ENCODE data around the gene SAMD3.
A peak's percentile ranks its signal among the peaks of the same experiment; 100 is the strongest.

The SAMD3 gene

DNA sequence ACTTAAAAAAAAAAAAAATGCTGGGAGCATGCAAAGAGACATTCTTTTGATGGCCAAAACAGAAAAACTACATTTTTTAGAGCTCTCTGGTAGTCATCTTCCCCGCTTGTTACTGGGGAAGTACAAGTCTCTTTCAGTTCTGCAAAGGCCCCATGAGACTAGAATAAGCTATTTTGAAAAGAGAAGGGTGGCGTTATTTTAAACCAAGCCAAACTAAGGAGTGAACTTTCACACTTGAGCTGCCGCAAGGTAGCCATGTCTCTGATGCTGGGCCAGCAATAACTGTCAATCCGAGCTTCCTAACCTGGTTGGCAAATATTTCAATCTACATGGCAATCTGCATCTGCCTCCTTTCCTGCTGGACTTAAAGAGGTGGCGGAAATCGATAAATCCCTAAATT, 107.7 kb downstream of the SAMD3 start:
- TF ChIP-seq EZH2phosphoT487 (IDR thresholded peaks at IDR 0.05; ENCODE audit: borderline replicate concordance, low read length) = no peak
- TF ChIP-seq, protein P1, sequence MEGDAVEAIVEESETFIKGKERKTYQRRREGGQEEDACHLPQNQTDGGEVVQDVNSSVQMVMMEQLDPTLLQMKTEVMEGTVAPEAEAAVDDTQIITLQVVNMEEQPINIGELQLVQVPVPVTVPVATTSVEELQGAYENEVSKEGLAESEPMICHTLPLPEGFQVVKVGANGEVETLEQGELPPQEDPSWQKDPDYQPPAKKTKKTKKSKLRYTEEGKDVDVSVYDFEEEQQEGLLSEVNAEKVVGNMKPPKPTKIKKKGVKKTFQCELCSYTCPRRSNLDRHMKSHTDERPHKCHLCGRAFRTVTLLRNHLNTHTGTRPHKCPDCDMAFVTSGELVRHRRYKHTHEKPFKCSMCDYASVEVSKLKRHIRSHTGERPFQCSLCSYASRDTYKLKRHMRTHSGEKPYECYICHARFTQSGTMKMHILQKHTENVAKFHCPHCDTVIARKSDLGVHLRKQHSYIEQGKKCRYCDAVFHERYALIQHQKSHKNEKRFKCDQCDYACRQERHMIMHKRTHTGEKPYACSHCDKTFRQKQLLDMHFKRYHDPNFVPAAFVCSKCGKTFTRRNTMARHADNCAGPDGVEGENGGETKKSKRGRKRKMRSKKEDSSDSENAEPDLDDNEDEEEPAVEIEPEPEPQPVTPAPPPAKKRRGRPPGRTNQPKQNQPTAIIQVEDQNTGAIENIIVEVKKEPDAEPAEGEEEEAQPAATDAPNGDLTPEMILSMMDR (IDR thresholded peaks at IDR 0.05; ENCODE audit: low read depth, low read length, poor library complexity, severe bottlenecking) = no peak
- peak overlapping the region; percentile 68 for H3K4me2 ChIP-seq (ENCODE audit: low read length)
- H3K27ac ChIP-seq (ENCODE audit: low read depth, low read length) = peak overlapping the region; percentile 78

DNA sequence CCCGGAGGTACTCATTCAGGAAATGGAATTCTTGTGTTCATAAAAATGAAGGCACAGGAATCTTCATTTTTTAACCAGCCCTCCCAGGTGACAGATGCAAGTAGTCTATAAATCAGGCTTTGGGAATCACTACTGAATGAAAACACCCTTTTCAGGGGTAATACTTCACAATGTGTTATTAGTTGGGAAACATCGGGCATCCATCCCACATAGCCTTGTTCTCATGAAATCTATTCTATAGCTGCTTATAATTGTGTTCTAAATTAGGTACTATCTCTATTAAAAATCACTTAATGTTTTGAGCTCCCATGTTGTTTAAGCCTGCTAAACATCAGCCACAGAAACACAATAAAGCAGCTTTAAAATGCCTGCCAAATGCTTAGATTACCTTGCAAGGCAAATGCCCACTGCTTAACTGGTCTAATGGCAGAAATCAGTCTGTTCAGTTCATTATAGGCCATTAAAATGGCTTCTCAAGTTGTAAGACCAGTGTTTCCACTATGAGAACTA, 109.5 kb downstream of the SAMD3 start:
- H3K4me2 ChIP-seq (ENCODE audit: low read length) = no peak overlapping the region
- H3K79me2 ChIP-seq (ENCODE audit: control insufficient read depth, low read length) = no peaks in the 10 kb centered on the region
- no peaks in the 10 kb centered on the region; the same call in 1 of the 2 replicates for H3K36me3 ChIP-seq (ENCODE audit: control insufficient read depth, low read length)
- no peaks in the 10 kb centered on the region for H4K20me1 ChIP-seq (ENCODE audit: control insufficient read depth, insufficient read depth, low read depth, low read length)
- TF ChIP-seq, protein P1 (IDR thresholded peaks at IDR 0.05; ENCODE audit: low read depth, low read length, poor library complexity, severe bottlenecking) = no peak
- no peak for TF ChIP-seq EZH2phosphoT487 (IDR thresholded peaks at IDR 0.05; ENCODE audit: borderline replicate concordance, low read length)
- no peaks in the 10 kb centered on the region; the same call in 1 of the 2 replicates for H3F3A ChIP-seq (ENCODE audit: control insufficient read depth, insufficient read depth)
- no peak overlapping the region for H3K4me3 ChIP-seq (ENCODE audit: low read length)
- peaks cover 44% of the 10 kb centered on the region for H3K4me1 ChIP-seq (ENCODE audit: control insufficient read depth, low read length)
- no peaks in the 10 kb centered on the region for H3K9me2 ChIP-seq (replicated peaks; ENCODE audit: control insufficient read depth, low read length)
- H3K27ac ChIP-seq (ENCODE audit: low read depth, low read length) = no peak overlapping the region
- no peaks in the 10 kb centered on the region for H3K27me3 ChIP-seq (ENCODE audit: control insufficient read depth, low read length)
- no peaks in the 10 kb centered on the region for H3K9me3 ChIP-seq (ENCODE audit: control insufficient read depth, insufficient read depth, low read length)

More for the DNA sequence above, 107.7 kb downstream of the SAMD3 start:
- H4K20me1 ChIP-seq (ENCODE audit: control insufficient read depth, insufficient read depth, low read depth, low read length) = no peaks in the 10 kb centered on the region
- H3K9me3 ChIP-seq (ENCODE audit: control insufficient read depth, insufficient read depth, low read length) = no peaks in the 10 kb centered on the region
- no peaks in the 10 kb centered on the region for H3K27me3 ChIP-seq (ENCODE audit: control insufficient read depth, low read length)
- peak overlapping the region; percentile 52 for H3K4me3 ChIP-seq (ENCODE audit: low read length)
- H3K4me1 ChIP-seq (ENCODE audit: control insufficient read depth, low read length) = peaks cover 50% of the 10 kb centered on the region
- H3K79me2 ChIP-seq (ENCODE audit: control insufficient read depth, low read length) = no peaks in the 10 kb centered on the region
- no peaks in the 10 kb centered on the region; the same call in 1 of the 2 replicates for H3K36me3 ChIP-seq (ENCODE audit: control insufficient read depth, low read length)
- no peaks in the 10 kb centered on the region for H3K9me2 ChIP-seq (replicated peaks; ENCODE audit: control insufficient read depth, low read length)
- H3F3A ChIP-seq (ENCODE audit: control insufficient read depth, insufficient read depth) = peaks cover 3% of the 10 kb centered on the region; the same call in 1 of the 2 replicates

DNA sequence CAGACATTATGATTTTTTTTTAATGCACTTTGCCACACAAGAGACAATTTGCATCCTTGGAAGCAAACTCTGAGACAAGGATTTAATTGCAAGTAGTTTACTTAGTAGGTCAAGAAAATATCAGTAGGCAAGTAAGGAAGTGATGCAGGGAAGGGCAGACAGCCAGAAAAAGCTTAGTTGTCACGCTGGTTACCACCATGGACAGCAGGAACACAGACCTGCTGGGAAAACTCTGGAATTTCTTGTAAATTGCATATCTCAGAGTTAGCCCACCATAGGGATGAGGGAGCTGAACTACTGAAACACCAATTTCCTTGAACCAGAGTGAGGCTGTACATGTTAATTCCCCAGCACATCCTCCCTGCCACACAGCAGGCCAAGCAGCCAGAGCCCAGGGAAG, 111.7 kb downstream of the SAMD3 start:
- peaks cover 3% of the 10 kb centered on the region; the same call in 1 of the 2 replicates for H3K36me3 ChIP-seq (ENCODE audit: control insufficient read depth, low read length)

More for the DNA sequence above, 111.7 kb downstream of the SAMD3 start:
- TF ChIP-seq, protein P1 (IDR thresholded peaks at IDR 0.05; ENCODE audit: low read depth, low read length, poor library complexity, severe bottlenecking) = no peak
- TF ChIP-seq EZH2phosphoT487 (IDR thresholded peaks at IDR 0.05; ENCODE audit: borderline replicate concordance, low read length) = no peak
- Histone ChIP-seq H3K4me1 (ENCODE audit: control insufficient read depth, low read length) (peaks cover 47% of the 10 kb centered on the region), H3F3A (ENCODE audit: control insufficient read depth, insufficient read depth) (peaks cover 3% of the 10 kb centered on the region; the same call in 1 of the 2 replicates), H3K4me2 (ENCODE audit: low read length) (no peak overlapping the region), H4K20me1 (ENCODE audit: control insufficient read depth, insufficient read depth, low read depth, low read length) (no peaks in the 10 kb centered on the region), H3K27ac (ENCODE audit: low read depth, low read length) (no peak overlapping the region), H3K4me3 (ENCODE audit: low read length) (no peak overlapping the region), H3K9me2 (replicated peaks; ENCODE audit: control insufficient read depth, low read length) (no peaks in the 10 kb centered on the region), H3K27me3 (ENCODE audit: control insufficient read depth, low read length) (no peaks in the 10 kb centered on the region), H3K79me2 (ENCODE audit: control insufficient read depth, low read length) (no peaks in the 10 kb centered on the region), H3K9me3 (ENCODE audit: control insufficient read depth, insufficient read depth, low read length) (no peaks in the 10 kb centered on the region)
